CD4-positive, alpha-beta T cell treated with Interleukin-17A for 1 hour (primary cell): ENCODE results near the gene CDCA8.

Experiments
- DNase-seq: peaks from one replicate; pipeline ENCODE4 v3.0.0-alpha.2; 2020

The CDCA8 gene

DNA sequence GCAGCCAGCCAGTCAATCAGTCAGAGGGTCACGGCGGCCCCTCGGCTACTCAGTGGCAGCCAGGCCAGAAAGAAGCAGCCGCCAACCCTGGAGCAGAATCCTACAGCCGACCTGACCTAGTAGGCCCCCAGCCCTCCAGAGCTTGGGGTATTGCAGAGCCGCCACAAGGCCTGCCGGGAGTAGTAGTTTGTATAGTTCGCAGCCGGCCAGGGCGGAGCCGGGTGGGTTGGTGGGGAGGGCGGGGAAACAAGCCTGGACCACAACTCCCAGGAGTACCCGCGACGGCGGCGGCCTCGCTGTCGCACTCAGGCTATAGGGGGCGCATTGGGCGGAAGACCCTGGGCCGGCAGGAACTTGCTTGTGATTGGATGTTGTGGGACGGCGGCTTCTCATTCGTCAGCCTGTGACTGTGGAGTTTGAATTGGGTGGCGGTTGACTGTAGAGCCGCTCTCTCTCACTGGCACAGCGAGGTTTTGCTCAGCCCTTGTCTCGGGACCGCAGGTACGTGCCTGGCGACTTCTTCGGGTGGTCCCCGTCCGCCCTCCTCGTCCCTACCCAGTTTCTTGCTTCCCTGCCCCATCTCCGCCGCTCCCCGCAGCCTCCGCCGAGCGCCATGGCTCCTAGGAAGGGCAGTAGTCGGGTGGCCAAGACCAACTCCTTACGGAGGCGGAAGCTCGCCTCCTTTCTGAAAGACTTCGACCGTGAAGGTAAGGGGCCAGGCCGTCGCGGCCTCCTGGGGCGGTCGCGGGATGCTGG lies at the start of gene CDCA8:
Gene CDCA8 (plus strand): TSS at position 439 of the 756 bp plus-strand sequence. CDS start 175 bp downstream, at position 614.
- peak; percentile 99 for DNase-seq

GRCh38 chr1:37647281-37647680 lies 45.0 kb upstream of the CDCA8 start:
- DNase-seq, result no peak

DNA sequence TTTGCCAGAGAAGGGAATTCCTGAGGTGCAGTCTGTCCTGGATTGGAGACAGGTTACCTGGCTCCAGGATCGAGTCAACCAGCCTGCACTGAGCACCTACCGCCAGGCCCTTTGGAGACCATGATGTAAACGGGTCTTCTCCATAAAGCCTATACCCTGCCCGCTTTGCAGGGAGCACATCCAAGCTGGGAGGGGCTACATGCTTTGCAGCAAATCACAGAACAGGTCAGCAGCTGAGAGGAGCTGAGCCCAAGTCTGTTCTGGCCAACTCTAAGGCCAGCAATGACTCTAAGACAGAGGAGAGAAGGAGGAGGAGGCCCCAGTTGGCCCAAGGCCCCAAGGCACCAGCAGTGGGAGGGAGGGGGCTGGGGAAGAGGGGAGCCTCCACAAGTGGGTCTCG lies 42.1 kb upstream of the CDCA8 start:
- DNase-seq, result no peak

- DNase-seq, result no peak
Observed at GRCh38 chr1:37650721-37651120, 41.6 kb upstream of the CDCA8 start.

- DNase-seq, result no peak
Observed at GRCh38 chr1:37651803-37652202, 40.5 kb upstream of the CDCA8 start.

DNA sequence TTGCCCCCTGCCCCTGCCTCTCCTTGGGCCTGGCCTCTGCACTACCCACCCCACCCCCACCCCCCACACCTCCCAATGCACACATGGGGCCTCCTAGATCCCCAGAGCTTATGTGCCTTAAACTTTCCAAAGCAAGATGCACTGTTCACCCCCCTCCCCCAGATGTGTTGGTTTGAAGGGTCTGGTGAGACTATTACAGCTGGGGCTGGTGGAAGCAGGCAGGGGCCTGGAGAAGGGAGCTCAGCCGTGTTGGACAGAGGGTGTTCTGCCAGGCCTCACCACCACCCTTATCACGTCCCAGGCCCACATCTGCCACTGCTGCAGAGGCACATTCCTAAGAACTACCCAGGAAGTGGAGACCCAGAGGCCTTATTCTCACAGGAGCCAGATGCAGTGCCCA lies 39.3 kb upstream of the CDCA8 start:
- no peak for DNase-seq

DNA sequence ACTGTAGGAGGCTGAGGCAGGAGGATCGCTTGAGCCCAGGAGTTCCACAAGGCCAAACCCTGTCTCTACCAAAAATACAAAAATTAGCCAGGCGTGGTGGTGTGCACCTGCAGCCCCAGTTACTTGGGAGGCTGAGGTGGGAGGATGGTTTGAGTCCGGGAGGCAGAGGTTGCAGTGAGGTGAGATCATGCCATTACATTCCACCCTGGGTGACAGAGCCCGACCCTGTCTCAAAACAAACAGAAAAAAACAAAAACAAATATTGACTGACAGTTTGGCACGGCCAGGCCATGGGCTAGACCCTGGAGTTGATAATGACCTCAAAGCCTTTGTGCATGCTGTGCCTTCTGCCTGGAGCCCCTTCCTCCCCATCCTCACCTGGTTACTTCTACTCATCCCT lies 38.4 kb upstream of the CDCA8 start:
- no peak for DNase-seq

DNA sequence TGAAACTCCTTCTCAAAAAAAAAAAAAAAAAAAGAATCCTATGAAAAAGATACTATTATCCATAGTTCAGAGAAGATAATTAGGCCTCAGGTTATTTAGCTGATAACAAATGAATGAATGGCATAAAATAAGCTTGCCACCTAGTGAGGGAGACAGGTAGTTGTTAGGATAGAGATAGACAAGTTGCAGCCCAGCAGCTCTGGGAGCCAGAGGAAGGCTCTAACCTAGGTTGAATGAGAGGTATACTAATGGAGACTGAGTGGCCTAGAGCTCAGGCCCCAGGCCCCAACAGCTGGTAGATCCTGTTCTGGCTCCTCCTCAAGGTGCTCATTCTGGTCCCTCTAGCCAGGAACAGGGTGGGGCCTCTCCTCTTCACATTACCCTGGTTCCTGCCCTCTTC lies 37.0 kb upstream of the CDCA8 start:
- DNase-seq, result no peak

GRCh38 chr1:37656026-37656425 lies 36.3 kb upstream of the CDCA8 start:
- no peak for DNase-seq

DNA sequence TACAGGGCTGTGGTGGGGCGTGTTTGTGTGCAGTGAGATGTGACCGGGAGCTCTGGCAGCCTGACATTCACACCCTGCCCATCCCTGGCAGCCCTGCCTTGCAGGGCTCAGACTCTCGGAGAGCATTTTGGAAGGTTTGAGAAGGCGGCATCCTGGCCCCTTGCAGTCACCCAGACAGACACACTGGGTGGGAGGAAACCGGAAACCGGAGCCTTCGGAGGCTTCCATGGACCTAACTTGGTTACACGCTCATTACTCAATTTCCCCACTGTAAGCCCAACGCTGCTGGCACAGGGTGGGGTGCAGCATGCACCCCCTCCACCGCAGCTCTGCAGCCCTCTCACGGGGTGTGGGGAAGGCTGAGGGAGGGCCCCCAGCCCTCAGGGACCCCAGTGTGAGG lies 35.4 kb upstream of the CDCA8 start:
- DNase-seq, result no peak

GRCh38 chr1:37657620-37658412 lies 34.5 kb upstream of the CDCA8 start:
- DNase-seq, result no peak

DNA sequence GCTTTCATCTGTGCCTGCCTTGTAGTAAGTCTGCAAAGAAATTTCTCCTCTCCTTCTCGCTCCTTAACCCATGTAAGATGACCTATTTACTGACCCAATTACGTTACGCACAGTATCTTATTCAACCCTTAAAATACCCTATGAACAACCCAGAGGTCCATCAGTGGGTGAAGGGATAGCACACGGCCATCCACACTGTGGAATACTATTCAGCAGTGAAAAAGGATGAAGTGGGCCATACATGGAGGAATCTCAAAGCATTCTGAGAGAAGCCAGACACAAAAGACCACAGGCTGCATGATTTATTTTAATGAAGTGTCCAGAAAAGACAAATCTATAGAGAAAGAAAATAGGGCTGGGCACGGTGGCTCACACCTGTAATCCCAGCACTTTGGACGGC lies 33.8 kb upstream of the CDCA8 start:
- no peak for DNase-seq

DNA sequence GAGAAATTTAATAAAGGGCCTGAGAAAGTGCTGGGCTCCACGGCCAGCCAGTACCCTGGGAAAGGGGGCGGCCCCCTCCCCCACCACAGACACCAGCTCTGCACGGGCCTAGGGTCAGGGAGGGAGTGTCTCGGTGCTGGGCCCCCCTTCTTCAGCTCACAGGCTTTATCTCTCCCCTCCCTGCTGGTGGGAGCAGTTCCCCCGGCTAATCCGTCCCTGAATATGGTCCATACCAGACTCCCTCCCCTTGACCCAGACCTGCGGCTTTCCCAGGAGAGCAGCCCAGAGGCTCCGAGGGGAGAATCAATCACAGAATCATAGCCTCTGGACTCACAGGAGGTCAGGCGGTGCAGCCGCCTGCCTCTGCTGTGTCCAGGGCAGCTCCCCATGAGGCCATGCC lies 31.7 kb upstream of the CDCA8 start:
- no peak for DNase-seq

GRCh38 chr1:37661401-37661800 lies 30.9 kb upstream of the CDCA8 start:
- no peak for DNase-seq

DNA sequence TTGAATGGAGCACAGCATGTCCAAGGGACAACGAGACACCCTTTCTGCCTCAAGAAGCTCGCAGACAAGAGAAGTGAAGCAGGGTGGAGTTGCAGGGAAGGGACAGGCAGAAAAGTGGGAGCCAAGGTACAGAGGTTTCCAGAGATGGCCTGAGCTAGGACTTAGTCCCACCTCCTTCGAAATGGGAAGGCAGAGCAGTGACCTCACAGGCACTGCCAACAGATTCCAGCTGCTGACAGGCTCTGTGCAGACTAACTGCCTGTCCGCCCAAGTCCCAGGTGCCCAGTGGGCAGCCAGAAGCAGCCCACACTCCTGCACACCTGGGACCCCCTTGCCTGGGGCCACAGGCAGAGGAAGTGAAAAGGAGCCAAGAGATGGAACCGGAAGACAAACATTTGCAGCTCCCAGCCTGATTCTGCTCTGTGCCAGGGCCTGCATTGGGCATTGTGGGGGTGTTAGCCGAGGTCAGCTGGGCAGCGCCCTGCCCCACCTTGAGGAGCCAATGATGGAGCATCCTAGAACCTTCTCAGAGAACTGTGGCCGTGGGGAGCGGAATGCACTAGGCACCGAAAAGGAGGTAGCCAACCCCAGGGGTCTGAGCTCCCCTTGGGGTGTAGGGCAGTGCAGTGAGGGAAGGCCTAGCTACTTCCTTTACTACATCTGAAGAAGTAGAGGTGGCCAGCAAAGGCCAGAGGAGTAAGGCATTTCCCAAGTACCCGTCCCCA lies 30.1 kb upstream of the CDCA8 start:
- no peak for DNase-seq

DNA sequence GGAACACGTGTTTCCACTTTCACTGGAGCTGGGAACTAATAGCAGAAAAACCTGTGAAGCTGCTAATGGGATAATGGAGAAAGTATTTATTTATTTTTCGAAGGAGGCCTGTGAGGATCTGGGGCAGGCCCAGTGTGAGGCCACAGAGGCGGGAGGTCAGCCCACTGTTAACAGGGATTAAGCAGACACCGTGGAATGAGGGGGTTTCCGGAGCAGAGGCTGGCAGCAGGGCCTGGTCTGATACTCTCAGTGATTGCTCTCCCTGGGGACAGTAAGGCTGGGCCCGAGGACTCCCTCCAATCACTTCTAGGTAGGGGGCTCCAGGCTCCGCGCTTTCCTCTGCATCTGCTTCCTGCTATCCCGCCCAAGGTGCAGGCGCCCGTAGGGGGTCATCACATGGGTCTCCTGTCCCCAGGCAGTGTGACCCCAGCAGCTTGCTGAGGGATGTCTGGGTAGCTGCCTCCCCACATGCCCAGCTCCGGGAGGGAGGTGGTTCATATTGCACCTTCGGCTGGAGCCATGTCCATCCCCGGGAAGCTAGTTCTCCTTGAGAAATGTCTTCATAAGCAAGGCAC lies 28.8 kb upstream of the CDCA8 start:
- DNase-seq, result no peak

DNA sequence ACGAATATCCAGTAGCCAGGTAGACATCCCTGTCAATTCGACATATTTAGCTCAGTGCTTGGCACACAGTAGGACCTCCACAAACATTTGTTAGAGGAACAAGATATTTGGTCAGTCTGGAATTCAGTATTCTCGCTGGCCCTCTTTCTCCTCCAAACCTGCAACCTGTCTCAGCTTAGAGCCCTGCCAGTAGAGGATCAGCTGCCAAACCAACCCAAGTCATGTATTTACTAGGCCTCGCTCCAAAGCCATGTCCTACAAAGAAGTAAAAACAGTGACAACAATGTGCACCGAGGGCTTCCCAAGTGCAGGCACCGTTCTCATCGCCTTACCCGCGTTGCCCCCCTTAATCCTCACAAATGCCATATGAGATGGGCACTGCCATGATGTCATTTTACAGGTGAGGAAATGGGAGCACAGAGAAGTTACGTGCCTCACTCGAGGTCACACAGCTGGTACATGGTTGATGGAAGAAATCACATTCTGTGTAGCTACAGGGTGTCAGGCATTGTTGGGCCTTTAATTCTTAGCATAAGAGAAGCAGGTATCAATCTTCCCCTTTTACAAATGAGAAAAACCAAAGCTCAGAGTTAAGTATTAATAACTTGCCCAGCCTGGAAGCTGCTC lies 26.0 kb upstream of the CDCA8 start:
- DNase-seq, result no peak

DNA sequence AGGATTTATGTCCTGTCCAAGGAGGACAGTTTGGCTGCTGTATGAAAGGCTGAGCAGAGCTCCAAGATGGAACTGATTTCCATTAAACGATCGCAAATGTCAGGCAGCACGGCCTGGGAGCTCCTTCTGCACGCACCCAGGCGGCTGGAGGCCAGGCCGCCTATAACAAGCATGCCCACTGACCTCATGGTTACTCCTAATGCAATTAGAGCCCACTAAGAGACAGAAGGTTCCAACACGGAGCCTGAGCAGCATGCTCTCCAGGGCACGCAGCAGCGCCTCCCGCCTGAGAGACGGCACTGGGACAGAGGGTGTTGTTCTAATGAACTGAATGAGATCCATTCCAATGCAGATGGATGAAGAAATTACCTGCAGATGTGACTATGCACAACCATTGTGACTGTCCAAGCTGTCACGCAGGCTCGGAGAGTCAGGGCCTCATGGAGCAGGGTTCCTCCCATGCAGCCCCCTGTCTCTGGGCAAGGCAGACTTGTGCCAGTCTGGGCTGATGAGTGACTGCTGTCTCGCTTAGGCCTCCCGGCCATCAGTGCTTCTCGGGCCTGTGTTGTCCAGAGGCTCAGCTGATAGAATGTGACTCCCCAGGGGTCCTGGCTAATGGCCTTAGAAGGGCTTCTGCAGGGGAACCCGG lies 25.2 kb upstream of the CDCA8 start:
- no peak for DNase-seq

GRCh38 chr1:37670133-37670532 lies 22.2 kb upstream of the CDCA8 start:
- DNase-seq, result no peak

DNA sequence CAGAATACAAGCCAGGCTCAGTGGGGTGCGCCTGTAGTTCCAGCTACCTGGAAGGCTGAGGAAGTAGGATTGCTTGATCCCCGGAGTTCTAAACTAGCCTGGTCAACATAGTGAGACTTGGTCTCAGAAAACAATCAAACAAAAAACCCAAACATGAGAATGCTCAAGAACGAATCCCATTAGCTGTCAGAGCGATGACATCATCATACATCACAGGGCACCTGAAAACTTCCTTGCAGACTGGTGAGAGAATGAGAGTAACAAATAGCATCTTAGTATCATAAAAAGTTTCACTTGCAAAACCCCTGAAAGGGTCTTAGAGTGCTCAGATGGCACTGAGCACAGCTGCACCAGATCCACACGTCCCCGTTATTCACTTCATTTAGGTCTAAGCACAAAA lies 21.1 kb upstream of the CDCA8 start:
- DNase-seq, result no peak

DNA sequence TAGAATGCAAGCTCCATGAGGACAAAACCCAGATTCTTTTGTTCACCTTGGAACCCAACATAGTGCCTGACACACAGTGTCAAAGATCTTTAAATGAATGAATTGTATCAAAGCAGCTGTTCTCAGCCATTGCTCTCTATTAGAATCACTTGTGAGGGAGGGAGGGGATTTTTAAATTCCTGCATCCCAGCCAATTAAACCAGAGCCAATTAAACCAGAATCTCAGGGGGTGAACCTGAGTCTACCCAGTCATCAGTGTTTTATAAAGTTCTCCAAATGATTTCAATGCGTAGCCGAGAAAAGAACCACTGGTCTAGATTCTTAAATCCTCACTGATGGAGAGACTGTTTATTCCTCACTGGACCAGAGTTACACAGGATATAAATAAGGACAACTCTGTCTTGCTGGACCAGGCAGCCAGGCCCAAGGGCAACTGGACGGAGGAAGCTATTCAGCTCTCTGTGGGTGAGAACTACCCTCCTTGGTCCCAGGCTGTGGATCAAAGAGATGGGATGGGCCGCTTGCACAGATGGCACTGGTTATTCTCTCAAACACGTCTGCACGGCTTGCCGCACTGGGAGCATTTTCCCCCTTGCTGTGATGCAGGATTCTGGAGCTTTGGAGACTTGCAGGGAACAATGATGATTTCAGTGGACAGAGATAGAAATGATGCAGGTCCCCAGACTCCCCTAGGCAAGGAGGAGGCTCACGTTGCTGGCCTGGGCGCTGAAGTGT lies 20.0 kb upstream of the CDCA8 start:
- DNase-seq, result no peak

GRCh38 chr1:37673920-37674319 lies 18.4 kb upstream of the CDCA8 start:
- DNase-seq, result peak; percentile 78
